SU-DHL-6 (cell line): ENCODE data around the gene RANGAP1.

Experiments
- H2AFZ ChIP-seq: fragments of 200-600 bp; sonication (generic); 2 replicates; pipeline ENCODE4 v1.6.1; 2014; ENCODE audit warnings: low read depth, mild to moderate bottlenecking, moderate library complexity, mixed read lengths, antibody characterized with exemption, low read length; ENCODE audit not compliant: severe bottlenecking
- H3F3A ChIP-seq: fragments of 200-600 bp; shearing (Covaris generic); 2 replicates; pipeline ENCODE4 v1.6.0; 2016; ENCODE audit warnings: antibody characterized with exemption, mild to moderate bottlenecking; ENCODE audit not compliant: insufficient read depth
- H3K27ac ChIP-seq: fragments of 200-600 bp; sonication (generic); 2 replicates; pipeline ENCODE4 v1.5.1; 2016; ENCODE audit warnings: low read depth, mild to moderate bottlenecking, low read length, moderate library complexity, mixed read lengths
- H3K27me3 ChIP-seq: fragments of 200-600 bp; sonication (generic), shearing (Covaris generic); 2 replicates; pipeline ENCODE4 v1.6.0; 2014; ENCODE audit warnings: mild to moderate bottlenecking, low read length
- H3K36me3 ChIP-seq: fragments of 200-600 bp; sonication (generic); 2 replicates; pipeline ENCODE4 v1.6.1; 2014; ENCODE audit warnings: mild to moderate bottlenecking, low read length, mixed read lengths
- H3K4me2 ChIP-seq: fragments of 300-600, 200-600 bp; shearing (Covaris generic), sonication (generic); 2 replicates; pipeline ENCODE4 v1.6.0; 2014; ENCODE audit warnings: low read length, low read depth, mild to moderate bottlenecking; ENCODE audit not compliant: poor library complexity, severe bottlenecking
- H3K4me3 ChIP-seq: fragments of 200-600 bp; sonication (generic); 2 replicates; pipeline ENCODE4 v1.5.1; 2014; ENCODE audit warnings: antibody characterized with exemption, low read length, mild to moderate bottlenecking, mixed read lengths; ENCODE audit not compliant: insufficient read depth, poor library complexity, severe bottlenecking
- H3K79me2 ChIP-seq: fragments of 200-600 bp; sonication (generic); 2 replicates; pipeline ENCODE4 v1.6.1; 2014; ENCODE audit warnings: mild to moderate bottlenecking, low read length, moderate library complexity; ENCODE audit not compliant: insufficient read depth
- H3K9ac ChIP-seq: fragments of 200-600 bp; sonication (generic); 2 replicates; pipeline ENCODE4 v1.7.0; 2014; ENCODE audit warnings: mild to moderate bottlenecking, low read length
- H3K9me2 ChIP-seq: fragments of 200-600 bp; sonication (generic); replicated peaks from 2 replicates; pipeline ENCODE4 v1.6.1; 2014; ENCODE audit warnings: low read length; ENCODE audit not compliant: insufficient read depth
- H3K9me3 ChIP-seq: fragments of 200-600 bp; sonication (generic); 2 replicates; pipeline ENCODE4 v1.6.1; 2014; ENCODE audit warnings: low read length, mixed read lengths; ENCODE audit not compliant: insufficient read depth
- H4K20me1 ChIP-seq: fragments of 200-600 bp; sonication (generic); 2 replicates; pipeline ENCODE4 v1.6.1; 2014; ENCODE audit warnings: low read depth, mild to moderate bottlenecking, antibody characterized with exemption, low read length, moderate library complexity, mixed read lengths
- EZH2phosphoT487 ChIP-seq: fragments of 200-600 bp; sonication (generic), shearing (Covaris generic); conservative IDR thresholded peaks from 2 replicates; pipeline ENCODE4 v1.6.1; 2018; ENCODE audit warnings: mild to moderate bottlenecking, antibody characterized with exemption, low read length, moderate library complexity, mixed read lengths
- TF ChIP-seq, protein P1 (sequence below): fragments of 200-600 bp; sonication (generic); IDR thresholded peaks from one replicate; pipeline ENCODE4 v1.5.1; 2017; ENCODE audit warnings: antibody characterized with exemption, mild to moderate bottlenecking, low read length, moderate library complexity; ENCODE audit not compliant: insufficient read depth, poor library complexity, severe bottlenecking

Gene RANGAP1

GRCh38 chr22:41203118-41203517, 82.9 kb downstream of the RANGAP1 start:
- H3K4me2 ChIP-seq, result no peak overlapping the region

DNA sequence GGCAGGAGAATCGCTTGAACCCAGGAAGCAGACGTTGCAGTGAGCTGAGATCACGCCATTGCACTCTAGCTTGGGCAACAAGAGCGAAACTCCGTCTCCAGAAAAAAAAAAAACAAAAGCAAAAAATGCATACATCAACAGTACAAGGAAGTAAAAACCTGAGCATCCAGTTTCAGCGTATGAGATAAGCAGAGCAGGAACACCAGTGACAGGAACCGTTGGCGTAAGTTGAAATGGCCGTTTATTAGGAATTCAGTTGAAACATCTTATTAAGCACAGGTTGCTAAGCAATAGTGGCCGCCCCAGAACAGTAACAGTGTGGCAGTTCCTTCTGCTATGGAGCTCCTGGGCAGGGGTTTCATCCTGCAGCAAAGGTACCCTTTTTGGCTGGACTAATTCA, 84.8 kb downstream of the RANGAP1 start:
- Histone ChIP-seq H3K9ac (no peak overlapping the region), H3K36me3 (no peaks in the 10 kb centered on the region; the same call in 1 of the 2 replicates), H3F3A (peaks cover 8% of the 10 kb centered on the region), H3K79me2 (peaks cover 4% of the 10 kb centered on the region; the same call in 1 of the 2 replicates), H3K4me2 (no peak overlapping the region), H4K20me1 (no peaks in the 10 kb centered on the region), H3K9me3 (no peaks in the 10 kb centered on the region), H3K4me3 (no peak overlapping the region), H2AFZ (no peak overlapping the region), H3K9me2 (no peaks in the 10 kb centered on the region), H3K27me3 (no peaks in the 10 kb centered on the region), H3K27ac (no peak overlapping the region)
- no peak for TF ChIP-seq EZH2phosphoT487
- TF ChIP-seq, protein P1, sequence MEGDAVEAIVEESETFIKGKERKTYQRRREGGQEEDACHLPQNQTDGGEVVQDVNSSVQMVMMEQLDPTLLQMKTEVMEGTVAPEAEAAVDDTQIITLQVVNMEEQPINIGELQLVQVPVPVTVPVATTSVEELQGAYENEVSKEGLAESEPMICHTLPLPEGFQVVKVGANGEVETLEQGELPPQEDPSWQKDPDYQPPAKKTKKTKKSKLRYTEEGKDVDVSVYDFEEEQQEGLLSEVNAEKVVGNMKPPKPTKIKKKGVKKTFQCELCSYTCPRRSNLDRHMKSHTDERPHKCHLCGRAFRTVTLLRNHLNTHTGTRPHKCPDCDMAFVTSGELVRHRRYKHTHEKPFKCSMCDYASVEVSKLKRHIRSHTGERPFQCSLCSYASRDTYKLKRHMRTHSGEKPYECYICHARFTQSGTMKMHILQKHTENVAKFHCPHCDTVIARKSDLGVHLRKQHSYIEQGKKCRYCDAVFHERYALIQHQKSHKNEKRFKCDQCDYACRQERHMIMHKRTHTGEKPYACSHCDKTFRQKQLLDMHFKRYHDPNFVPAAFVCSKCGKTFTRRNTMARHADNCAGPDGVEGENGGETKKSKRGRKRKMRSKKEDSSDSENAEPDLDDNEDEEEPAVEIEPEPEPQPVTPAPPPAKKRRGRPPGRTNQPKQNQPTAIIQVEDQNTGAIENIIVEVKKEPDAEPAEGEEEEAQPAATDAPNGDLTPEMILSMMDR, result no peak

More at GRCh38 chr22:41203118-41203517, 82.9 kb downstream of the RANGAP1 start:
- H3K9me2 ChIP-seq, result no peaks in the 10 kb centered on the region
- H2AFZ ChIP-seq, result no peak overlapping the region
- no peak overlapping the region for H3K27ac ChIP-seq
- no peaks in the 10 kb centered on the region for H3K27me3 ChIP-seq
- no peak overlapping the region for H3K4me3 ChIP-seq
- peaks cover 18% of the 10 kb centered on the region for H3K79me2 ChIP-seq
- H3K9ac ChIP-seq, result no peak overlapping the region
- no peaks in the 10 kb centered on the region; the same call in 1 of the 2 replicates for H3K36me3 ChIP-seq
- peaks cover 20% of the 10 kb centered on the region for H3F3A ChIP-seq
- H3K9me3 ChIP-seq, result no peaks in the 10 kb centered on the region
- TF ChIP-seq EZH2phosphoT487, result no peak
- TF ChIP-seq, protein P1, result no peak
- no peaks in the 10 kb centered on the region for H4K20me1 ChIP-seq

- H3K9ac ChIP-seq, result peak overlapping the region; percentile 62
Measured at GRCh38 chr22:41198027-41198580, 87.9 kb downstream of the RANGAP1 start.

More at GRCh38 chr22:41198027-41198580, 87.9 kb downstream of the RANGAP1 start:
- Histone ChIP-seq H3F3A (no peaks in the 10 kb centered on the region; the same call in 1 of the 2 replicates), H3K36me3 (no peaks in the 10 kb centered on the region), H3K4me3 (peak overlapping the region; percentile 83), H3K9me3 (no peaks in the 10 kb centered on the region), H4K20me1 (no peaks in the 10 kb centered on the region), H3K9me2 (no peaks in the 10 kb centered on the region), H3K4me2 (peak overlapping the region; percentile 94), H3K27me3 (no peaks in the 10 kb centered on the region), H2AFZ (peak overlapping the region; percentile 93), H3K27ac (peak overlapping the region; percentile 54), H3K79me2 (no peaks in the 10 kb centered on the region)
- no peak for TF ChIP-seq EZH2phosphoT487
- TF ChIP-seq, protein P1, result no peak
